ENCODE data around the gene PSMB11.

Gene PSMB11

GRCh38 chr14:23045419-23046357 is 3.7 kb downstream of the PSMB11 start:
- no peak for DNase-seq

- no peak for DNase-seq
Measured at GRCh38 chr14:23047034-23047634, 5.1 kb downstream of the PSMB11 start.

DNA sequence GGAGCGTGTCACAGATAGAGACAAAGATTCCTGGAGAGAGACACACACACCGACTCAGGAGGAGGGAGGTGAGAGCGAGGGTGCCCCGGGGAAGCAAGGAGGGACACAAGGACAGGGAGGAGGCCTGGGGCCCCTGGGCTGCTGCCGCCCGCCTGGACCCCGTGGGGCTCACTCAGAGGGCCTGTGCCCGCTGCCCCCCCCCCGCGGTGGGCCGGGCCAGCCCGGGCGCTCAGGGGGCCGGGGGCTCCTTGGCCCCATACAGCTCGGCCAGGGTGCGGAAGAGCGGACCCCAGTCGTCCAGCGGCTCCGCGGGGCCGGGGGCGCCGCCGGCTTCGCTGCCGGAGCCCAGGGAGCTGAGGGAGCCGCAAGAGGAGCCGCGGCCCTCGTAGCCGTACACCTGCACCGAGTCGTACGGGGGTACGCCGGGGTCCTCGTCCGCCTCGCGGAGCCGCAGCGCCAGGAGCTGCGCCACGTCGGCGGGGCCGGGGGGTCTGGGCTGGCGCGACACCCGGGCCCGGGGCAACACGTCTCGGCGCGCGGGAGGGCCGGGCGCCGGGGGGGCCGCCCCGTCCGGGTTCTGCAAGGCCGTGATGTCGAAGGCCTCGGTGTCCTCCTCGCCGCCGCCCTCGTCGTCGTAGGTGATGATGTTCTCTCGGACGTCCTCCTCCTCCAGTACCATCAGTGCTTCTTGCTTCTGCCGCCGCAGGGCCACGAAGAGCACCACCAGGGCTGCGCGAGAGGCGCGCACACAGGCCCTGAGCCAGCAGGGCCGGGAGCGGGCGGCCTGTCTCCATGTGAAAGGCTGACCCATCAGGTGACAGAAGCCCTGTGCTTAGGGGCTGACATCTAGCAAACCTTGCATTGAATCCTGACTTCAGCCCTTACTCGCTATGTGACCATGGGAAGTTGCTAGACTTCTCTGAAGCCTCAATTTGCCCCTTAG is 6.0 kb downstream of the PSMB11 start:
- no peak for DNase-seq

- DNase-seq, result no peak
Measured at GRCh38 chr14:23049011-23049410, 7.0 kb downstream of the PSMB11 start.

DNA sequence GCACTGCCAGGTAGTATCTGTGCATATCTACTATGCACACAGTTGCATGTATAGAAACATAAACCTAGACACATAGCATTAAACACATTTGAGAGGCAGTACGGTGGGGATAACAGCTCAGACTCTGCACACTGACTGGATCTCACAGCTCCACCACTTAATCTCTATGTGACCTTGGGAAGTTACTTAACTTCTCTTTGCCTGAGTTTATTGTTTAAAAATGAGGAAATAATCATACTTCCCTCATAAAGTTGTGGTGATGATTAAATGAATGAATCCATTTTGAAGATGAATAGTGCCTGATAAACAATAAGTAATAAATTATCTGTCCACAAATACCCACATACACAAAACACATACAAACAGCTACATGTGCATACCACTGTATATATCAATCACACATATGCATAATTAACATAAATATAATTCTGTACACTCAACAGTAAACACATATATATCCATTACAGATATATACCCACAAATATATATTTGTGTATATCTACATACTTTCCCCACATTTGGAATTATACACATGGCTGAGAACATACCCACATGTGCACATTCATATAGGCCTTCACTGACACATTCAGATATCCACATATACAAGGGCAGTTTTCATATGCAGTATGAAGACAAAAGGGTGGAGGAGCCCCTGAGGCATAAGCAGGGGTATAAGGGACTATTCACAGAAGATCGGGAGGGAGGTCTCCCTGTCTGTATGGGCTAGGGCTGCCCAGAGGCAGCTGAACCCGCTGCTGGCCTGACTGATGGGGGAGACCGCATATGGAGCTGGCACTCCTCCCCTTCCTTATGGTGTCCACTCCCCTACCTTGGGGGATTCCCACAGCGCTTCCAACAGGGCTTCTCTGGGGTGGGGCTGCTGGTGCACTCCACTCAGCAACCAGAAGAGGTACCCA is 9.4 kb downstream of the PSMB11 start:
- no peak for DNase-seq

GRCh38 chr14:23052182-23052623 is 10.2 kb downstream of the PSMB11 start:
- no peak for DNase-seq

GRCh38 chr14:23052671-23053070 is 10.7 kb downstream of the PSMB11 start:
- no peak for DNase-seq

DNA sequence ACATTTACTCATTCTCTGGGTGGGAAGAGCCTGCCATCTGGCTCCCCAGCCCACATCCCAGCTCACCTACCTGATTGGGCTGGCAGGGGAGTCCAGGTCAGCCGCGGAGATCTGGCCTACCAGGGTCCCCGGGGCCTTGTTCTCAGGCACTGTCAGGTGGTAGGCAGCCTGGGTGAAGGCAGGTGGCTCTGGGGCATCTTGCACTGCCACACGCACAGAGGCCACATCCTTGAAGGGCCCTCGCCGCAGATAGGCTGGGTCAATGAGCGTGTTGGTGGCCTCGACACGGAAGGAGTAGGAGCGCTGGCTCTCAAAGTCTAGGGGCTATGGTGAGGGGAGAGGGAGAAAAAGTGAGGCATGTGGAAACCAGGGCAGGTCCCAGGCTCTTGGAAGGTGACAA is 11.4 kb downstream of the PSMB11 start:
- no peak for DNase-seq

DNA sequence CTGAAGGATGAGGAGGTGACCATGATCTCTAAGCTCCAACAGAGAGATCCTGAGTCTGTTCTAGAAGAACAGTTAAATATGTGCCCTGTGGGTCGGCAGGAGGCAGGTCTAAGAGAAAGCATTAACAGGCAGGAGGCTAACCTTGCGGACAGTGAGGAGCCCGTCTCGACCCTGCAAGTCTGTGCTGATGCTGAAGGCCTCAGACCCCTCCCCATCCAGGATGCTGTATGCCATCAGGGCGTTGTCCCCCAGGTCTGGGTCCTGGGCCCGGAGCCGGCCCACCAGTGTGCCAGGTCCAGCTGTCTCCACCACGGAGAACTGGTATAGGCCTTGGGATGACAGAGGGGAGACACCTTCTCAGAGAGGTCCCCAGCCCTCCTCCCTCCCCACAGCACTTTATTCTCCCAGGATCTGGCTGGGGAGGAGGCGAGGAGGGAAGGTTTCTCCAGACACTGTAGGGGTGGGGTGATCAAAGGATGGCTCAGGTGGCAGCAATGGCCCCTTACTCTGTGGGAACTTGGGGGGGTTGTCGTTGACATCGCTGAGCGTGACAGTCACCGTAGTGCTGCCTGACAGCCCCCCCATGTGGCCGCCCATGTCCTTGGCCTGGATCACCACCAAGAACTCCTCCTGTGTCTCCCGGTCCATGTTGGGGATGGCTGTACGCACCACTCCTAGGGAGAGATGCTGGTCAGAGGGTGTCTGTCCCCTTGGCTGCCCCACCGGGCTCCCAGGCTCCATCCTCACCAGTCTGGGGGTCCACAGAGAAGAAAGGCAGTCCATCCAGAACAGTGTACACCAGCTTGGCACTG is 12.2 kb downstream of the PSMB11 start:
- no peak for DNase-seq

DNA sequence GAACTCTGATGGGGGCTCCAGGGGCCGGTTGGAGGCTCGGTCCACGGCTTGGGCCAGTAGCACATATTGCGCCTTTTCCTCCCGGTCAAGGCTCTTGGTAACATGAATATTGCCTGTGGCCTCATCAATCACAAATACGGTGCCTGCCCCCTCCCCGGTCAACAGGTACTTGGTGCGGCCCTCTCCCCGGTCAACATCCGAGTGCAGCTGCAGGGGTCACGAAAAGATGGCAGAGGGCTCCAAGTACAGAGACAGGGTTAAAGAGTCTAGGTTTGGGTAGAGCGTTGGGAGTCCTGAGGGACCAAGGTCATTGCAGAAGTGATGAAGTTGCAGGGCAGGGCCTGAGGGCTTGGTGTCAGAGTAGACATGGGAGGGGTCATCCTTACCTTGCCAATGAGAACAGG is 13.1 kb downstream of the PSMB11 start:
- DNase-seq, result no peak

- DNase-seq, result no peak
Measured at GRCh38 chr14:23055621-23056144, 13.7 kb downstream of the PSMB11 start.

DNA sequence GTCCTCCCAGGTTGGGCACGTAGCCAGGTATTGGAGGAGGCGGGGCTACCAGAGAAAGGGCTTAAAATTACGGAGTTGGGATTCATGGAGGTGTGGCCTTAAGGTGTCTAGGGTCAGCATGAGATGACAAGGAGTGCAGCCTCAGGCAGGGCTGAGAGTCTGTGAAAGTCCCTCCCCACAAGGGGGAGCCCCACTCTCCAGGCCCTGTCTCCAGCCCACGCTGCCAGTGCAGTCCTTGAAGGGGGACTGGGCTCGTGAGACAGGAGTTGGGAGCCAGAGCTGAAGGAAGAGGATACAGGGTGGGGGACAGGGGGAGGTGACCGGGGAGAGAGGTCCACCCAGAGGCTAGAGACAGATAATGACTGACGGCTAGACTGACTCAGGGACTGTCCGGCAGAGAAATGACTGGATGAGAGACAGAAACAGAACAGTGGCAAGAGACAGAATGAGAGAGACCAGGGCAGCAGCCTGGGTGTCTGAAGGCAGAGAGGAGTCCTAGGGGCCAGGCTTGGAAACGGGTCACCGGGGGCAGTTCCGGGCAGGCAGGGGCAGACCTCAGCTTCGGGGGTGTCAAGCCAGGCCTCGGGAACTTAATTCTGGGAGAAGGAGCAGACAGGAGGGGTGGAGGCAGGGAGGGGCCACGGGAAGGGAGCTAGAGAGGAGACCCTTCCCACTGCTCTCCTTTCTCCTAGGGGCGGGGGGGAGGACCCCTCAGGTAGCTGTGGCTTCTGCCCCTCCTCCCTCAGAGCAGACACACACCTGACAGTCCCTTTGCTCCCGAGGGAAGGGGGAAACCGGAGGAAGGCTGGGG is 14.3 kb downstream of the PSMB11 start:
- no peak for DNase-seq

DNA sequence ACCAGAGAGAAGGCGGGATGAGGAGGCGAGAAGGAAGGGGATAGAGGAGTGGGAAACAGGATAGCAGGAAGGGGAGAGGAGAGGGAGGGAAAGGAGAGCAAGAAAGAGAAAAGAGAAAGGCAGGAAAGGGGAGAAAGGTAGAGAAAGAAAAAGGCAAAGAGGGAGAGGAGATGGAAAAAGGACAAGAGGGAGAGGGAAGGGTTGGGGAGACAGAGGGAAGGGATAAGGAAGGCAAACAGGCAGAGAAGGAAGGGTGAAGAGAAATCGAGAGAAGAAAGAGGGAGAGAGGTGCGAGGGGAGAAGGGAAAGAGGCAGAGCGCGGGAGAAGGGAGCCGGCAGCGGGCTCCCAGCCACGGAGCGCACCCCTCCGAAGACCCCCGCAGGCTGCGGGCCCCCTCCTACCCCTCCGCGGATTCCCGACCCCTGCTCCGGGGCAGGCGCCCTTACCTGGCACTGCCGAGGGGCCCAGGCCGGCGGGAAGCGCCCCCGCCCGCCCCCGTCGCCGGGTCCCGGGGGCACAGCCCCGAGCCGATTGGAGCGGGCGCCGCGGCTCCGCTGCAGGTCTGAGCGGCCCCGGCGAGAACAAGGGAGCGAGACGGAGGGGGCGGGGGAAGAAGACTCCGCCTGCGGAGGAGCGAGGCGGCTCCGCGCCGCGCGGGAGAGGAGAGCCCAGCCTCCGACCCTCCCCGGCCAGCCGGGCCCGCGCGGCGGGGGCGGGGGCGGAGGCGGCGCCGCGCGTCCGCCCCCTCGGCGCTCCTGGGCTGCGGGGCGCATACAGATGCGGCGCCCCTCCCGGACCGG is 15.1 kb downstream of the PSMB11 start, which contains the start of gene CDH24:
TSS of gene CDH24 (minus strand) at position 565 of the 801 bp plus-strand sequence. CDS start 1,787 bp downstream, outside the sequence.
- no peak for DNase-seq

GRCh38 chr14:23057757-23058653 is 16.0 kb downstream of the PSMB11 start:
- no peak for DNase-seq

DNA sequence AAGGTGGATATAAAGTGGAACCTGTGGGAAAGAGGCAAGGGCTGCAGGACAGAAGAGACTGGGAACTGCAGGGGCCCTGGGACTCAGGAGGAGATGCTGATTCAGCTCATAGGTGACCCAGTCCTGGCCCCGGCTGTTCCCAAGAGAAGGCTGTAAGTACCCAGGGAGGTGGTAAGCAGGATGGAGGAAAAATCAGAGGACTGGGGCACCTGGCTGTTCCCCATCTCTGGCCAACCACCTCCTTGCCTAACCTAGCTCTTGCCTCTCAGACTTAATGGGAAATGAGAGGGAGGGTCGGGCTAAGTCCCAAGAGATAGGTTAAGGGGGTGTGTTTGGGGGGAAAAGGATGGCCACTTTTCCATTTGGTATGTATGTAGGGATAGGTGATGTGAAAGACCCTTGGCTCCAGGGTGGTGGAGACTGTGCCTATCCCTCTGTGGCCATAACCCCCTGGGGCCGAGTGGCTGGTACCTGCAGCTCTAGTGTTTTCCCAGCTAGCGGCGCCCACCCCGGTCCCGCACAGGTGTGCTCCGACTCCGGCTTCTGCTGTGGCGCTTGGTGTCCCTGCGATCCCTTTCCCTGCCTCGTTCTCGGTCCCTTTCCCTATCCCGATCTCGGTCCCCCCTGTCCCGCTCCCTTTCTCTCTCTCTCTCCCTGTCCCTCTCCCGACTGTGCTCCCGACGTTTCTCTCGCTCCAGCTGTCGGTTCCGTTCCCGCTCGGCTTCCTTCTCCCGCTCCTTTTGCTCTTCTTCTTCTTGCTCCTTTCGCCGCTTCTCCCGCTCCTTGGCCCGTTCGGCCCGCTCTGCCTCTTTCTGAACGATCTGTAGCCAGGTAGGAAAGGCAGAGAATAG is 16.9 kb downstream of the PSMB11 start:
- DNase-seq, result no peak

- no peak for DNase-seq
Measured at GRCh38 chr14:23060536-23061260, 18.7 kb downstream of the PSMB11 start.
